Activated CD8-positive, alpha-beta T cell treated with anti-CD3 and anti-CD28 coated beads for 36 hours (primary cell): ENCODE data around the gene DDR2. TPM values are rescaled to one million over a fixed set of nuclear protein-coding genes. Genes with fewer than 3 reads are reported as not detected.

Experiments
- ATAC-seq: fragments of 200-7000 bp; cut with Tn5 transposase; one replicate; pipeline ENCODE4 v1.10.0; 2021; ENCODE audit warnings: mild to moderate bottlenecking, moderate library complexity
- CTCF ChIA-PET: fragments of 350-600 bp; sonication (Branson Sonifier 250); formaldehyde crosslinking; loops from one replicate; lab custom pipeline; 2021; ENCODE audit warnings: antibody characterized with exemption; lab: Charles Lee
- POLR2A ChIA-PET: fragments of 350-600 bp; sonication (Branson Sonifier 250); formaldehyde crosslinking; loops from one replicate; lab custom pipeline; 2021; ENCODE audit warnings: antibody characterized with exemption; lab: Charles Lee
- DNase-seq: peaks from one replicate; pipeline ENCODE4 v3.0.0-alpha.2; 2020
- H3K27ac Mint-ChIP-seq: one replicate; pipeline ENCODE4 v1.8.0; 2021; ENCODE audit warnings: mild to moderate bottlenecking, mixed read lengths
- H3K27me3 Mint-ChIP-seq: one replicate; pipeline ENCODE4 v1.8.0; 2021; ENCODE audit warnings: mixed read lengths
- H3K36me3 Mint-ChIP-seq: one replicate; pipeline ENCODE4 v1.8.0; 2021; ENCODE audit warnings: low read depth, mixed read lengths
- H3K4me1 Mint-ChIP-seq: one replicate; pipeline ENCODE4 v1.8.0; 2021; ENCODE audit warnings: low read depth, mixed read lengths
- H3K4me3 Mint-ChIP-seq: one replicate; pipeline ENCODE4 v1.8.0; 2021; ENCODE audit warnings: mild to moderate bottlenecking, moderate library complexity, mixed read lengths
- H3K9me3 Mint-ChIP-seq: one replicate; pipeline ENCODE4 v1.8.0; 2021; ENCODE audit warnings: mixed read lengths
- intact Hi-C: fragments of 100-400 bp; cut with micrococcal nuclease; formaldehyde crosslinking; loops from one replicate; pipeline ENCODE4 v1.10.0; 2022
- total RNA-seq, 2 experiments: library from RNA; stranded (reverse); gene quantifications; one replicate each; pipeline ENCODE4 v1.2.3, GENCODE V29; 2021
- TF ChIP-seq, protein P1 (sequence below): fragments of 200-600 bp; IDR thresholded peaks from one replicate; pipeline ENCODE4 v1.8.0; 2022; ENCODE audit warnings: antibody characterized with exemption, mild to moderate bottlenecking

The DDR2 gene
- total RNA-seq, 2 experiments from 2014 or later: 0.31 to 0.45 TPM

DNA sequence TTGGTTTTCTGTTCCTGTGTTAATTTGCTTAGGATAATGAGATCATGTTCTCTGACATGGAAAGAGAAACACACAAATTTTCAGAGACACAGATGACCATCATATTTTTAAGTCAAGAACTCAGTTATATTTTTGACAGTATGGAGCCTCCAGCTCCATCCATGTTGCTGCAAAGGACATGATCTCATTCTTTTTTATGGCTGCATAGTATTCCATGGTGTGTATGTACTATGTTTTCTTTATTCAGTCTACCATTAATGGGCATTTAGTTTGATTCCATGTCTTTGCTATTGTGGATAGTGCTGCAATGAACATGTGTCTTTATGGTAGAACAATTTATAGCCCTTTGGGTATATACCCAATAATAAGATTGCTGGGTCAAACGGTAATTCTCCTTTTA lies 47.0 kb downstream of the DDR2 start:
- H3K27me3 Mint-ChIP-seq: no peaks in the 10 kb centered on the region
- ATAC-seq: no peak
- no peaks in the 10 kb centered on the region for H3K36me3 Mint-ChIP-seq
- H3K4me3 Mint-ChIP-seq: no peak overlapping the region
- H3K27ac Mint-ChIP-seq: no peak overlapping the region
- POLR2A ChIA-PET: no interaction called here
- CTCF ChIA-PET: no interaction called here
- no peak for DNase-seq
- H3K9me3 Mint-ChIP-seq: no peaks in the 10 kb centered on the region
- intact Hi-C loops: no loop called here
- no peaks in the 10 kb centered on the region for H3K4me1 Mint-ChIP-seq
- TF ChIP-seq, protein P1, sequence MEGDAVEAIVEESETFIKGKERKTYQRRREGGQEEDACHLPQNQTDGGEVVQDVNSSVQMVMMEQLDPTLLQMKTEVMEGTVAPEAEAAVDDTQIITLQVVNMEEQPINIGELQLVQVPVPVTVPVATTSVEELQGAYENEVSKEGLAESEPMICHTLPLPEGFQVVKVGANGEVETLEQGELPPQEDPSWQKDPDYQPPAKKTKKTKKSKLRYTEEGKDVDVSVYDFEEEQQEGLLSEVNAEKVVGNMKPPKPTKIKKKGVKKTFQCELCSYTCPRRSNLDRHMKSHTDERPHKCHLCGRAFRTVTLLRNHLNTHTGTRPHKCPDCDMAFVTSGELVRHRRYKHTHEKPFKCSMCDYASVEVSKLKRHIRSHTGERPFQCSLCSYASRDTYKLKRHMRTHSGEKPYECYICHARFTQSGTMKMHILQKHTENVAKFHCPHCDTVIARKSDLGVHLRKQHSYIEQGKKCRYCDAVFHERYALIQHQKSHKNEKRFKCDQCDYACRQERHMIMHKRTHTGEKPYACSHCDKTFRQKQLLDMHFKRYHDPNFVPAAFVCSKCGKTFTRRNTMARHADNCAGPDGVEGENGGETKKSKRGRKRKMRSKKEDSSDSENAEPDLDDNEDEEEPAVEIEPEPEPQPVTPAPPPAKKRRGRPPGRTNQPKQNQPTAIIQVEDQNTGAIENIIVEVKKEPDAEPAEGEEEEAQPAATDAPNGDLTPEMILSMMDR: no peak

DNA sequence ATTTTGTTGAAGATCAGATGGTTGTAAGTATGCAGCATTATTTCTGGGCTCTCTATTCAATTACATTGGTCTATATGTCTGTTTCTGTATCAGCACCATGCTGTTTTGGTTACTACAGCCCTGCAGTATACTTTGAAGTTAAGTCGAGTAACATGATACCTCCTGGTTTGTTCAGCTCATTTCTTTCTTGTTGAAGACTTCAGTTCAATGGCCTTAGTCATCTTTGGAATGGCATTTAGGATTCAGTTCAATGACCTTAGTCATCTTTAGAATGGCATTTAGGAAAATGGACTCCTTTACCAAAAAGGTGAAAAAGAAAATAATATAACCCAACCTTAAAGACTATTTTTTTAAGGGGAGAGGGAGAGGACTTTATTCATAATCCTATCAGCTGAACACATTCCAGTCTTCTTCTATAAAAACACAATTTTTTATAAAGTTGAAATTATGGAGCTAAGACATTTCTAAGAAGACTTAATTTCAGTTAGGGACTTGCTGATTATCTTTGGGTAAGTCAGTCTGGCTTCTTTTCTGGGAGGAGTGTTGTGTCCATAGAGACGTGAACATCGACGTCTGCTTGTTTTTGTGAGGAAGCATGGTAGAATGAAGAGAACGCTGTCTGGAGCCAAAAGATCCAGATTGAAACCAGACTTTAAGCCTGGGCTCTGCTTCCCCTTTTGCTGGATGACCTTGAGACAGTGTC lies 48.3 kb downstream of the DDR2 start:
- POLR2A ChIA-PET: no interaction called here
- TF ChIP-seq, protein P1: no peak

DNA sequence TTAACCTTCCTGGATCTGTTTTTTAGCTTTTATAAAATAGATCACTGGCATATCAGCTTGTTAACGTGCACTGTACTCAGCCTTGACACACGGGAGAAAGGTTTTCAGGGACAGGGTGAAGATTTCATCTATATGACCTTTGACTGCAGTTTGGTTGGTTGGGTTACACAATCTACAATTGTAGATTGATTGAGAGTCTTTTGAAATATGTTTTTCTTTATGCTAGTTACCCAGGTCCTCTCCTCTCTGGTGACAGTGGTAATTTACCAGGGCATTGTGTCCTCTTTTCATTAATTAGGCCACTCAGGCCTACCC lies 48.8 kb downstream of the DDR2 start:
- TF ChIP-seq, protein P1: no peak

More for the DNA sequence above, 48.3 kb downstream of the DDR2 start:
- CTCF ChIA-PET: no interaction called here
- no peak for DNase-seq
- ATAC-seq: no peak
- H3K4me3 Mint-ChIP-seq: no peak overlapping the region
- H3K36me3 Mint-ChIP-seq: no peaks in the 10 kb centered on the region
- H3K4me1 Mint-ChIP-seq: no peaks in the 10 kb centered on the region
- intact Hi-C loops: no loop called here
- no peaks in the 10 kb centered on the region for H3K27me3 Mint-ChIP-seq
- H3K27ac Mint-ChIP-seq: no peak overlapping the region
- no peaks in the 10 kb centered on the region for H3K9me3 Mint-ChIP-seq

DNA sequence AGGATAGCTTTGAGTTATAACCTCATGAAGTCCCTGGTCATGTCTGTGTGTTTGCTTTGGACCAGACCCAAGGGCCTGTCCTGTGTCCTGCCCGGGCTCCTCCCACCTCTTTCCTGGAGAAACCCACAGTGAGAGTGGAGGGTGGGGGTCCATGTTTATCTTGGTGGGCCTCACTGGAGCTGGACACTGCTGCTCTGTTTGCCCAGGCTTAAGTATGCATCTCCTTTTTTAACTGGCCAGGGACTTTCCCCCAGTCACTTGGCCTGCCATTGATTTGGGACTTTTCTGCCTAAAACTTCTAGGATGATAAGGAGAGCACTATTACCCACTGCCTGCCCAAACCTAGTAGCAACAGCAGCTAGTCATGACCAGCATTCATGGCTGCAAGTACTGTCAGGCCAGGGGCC lies 49.8 kb downstream of the DDR2 start:
- intact Hi-C loops: no loop called here
- Mint-ChIP-seq H3K9me3 (no peaks in the 10 kb centered on the region), H3K4me3 (no peak overlapping the region), H3K27ac (no peak overlapping the region), H3K36me3 (no peaks in the 10 kb centered on the region), H3K4me1 (no peaks in the 10 kb centered on the region), H3K27me3 (no peaks in the 10 kb centered on the region)
- TF ChIP-seq, protein P1: no peak
- ATAC-seq (no peak), DNase-seq (no peak)
- POLR2A ChIA-PET: no interaction called here
- CTCF ChIA-PET: no interaction called here

More for the DNA sequence above, 48.8 kb downstream of the DDR2 start:
- H3K9me3 Mint-ChIP-seq: no peaks in the 10 kb centered on the region
- intact Hi-C loops: no loop called here
- ATAC-seq: no peak
- DNase-seq: no peak
- ChIA-PET CTCF (no interaction called here), POLR2A (no interaction called here)
- H3K4me1 Mint-ChIP-seq: no peaks in the 10 kb centered on the region
- no peaks in the 10 kb centered on the region for H3K27me3 Mint-ChIP-seq
- H3K36me3 Mint-ChIP-seq: no peaks in the 10 kb centered on the region
- no peak overlapping the region for H3K4me3 Mint-ChIP-seq
- H3K27ac Mint-ChIP-seq: no peak overlapping the region

DNA sequence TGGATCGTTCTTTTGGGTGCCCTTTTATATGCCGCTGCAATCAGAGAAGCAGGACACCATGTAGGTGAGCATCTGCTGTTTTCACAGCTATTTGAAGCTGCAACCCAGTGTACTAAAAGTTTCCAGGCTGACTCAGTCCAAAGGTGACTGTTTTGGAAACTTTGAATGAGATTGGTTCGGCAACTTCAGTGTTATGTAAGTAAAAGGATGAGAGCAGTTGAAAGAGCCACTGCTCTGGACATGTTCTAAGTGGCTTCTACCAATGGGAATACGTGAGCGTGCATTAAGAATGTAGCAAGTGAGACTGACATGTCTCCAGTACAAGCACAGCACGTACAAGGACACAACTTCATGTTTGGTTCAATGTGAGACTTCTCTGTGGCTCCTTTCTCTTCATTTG lies 55.6 kb downstream of the DDR2 start:
- H3K36me3 Mint-ChIP-seq: no peaks in the 10 kb centered on the region
- no peak for ATAC-seq

More for the DNA sequence above, 55.6 kb downstream of the DDR2 start:
- H3K27ac Mint-ChIP-seq: no peak overlapping the region
- intact Hi-C loops: no loop called here
- H3K4me3 Mint-ChIP-seq: no peak overlapping the region
- TF ChIP-seq, protein P1: no peak
- no peaks in the 10 kb centered on the region for H3K9me3 Mint-ChIP-seq
- H3K27me3 Mint-ChIP-seq: peaks cover 5% of the 10 kb centered on the region
- ChIA-PET CTCF (no interaction called here), POLR2A (no interaction called here)
- peaks cover 3% of the 10 kb centered on the region for H3K4me1 Mint-ChIP-seq
- DNase-seq: no peak
